Erythroblast (primary cell): Measurements from ENCODE around the gene RNF123.

Experiments used
- GATA1 ChIP-seq: IDR thresholded peaks from 2 replicates; pipeline ENCODE4 v1.6.1; 2011; ENCODE audit warnings: low read depth, mild to moderate bottlenecking, control low read depth, low read length, moderate library complexity
- POLR2A ChIP-seq: IDR thresholded peaks from 2 replicates; pipeline ENCODE4 v1.6.1; 2011; ENCODE audit warnings: mild to moderate bottlenecking, low read length

- TF ChIP-seq POLR2A, result no peak
- no peak for TF ChIP-seq GATA1
Observed at GRCh38 chr3:49642708-49643145, 46.6 kb upstream of the RNF123 start.
